ENCODE results near the gene RIT2. TPM values are rescaled to one million over a fixed set of nuclear protein-coding genes. Genes with fewer than 3 reads are reported as not detected.

Gene RIT2
- total RNA-seq, 1 experiment from 2014 or later = 1.5 TPM

DNA sequence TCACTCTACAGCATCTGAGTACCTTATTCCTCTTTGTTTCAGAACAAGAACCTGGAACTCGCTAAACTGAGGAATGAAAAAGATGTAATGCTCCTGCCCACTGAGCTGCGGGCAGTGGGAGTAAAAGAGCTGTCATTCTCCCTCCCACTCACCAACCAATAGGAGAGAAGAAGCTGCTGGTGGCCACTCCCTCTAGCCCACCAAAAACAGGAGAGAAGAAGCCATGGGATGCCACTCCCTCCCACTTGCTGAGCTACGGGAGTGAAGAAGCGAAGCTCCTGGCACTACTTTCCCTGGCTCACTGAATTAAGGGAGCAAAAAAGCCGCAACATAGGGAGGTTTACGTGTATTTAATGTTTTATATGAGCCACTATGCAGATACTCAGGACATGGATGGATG is 53.7 kb downstream of the RIT2 start:
- H3K9me3 Mint-ChIP-seq = peaks cover 4% of the 10 kb centered on the region
- ATAC-seq (peak; percentile 90), DNase-seq (ENCODE audit: low spot score) (peak; percentile 10)
- no peaks in the 10 kb centered on the region for H3K27me3 Mint-ChIP-seq (ENCODE audit: low read depth)
- ChIA-PET CTCF (no interaction called here), POLR2A (no interaction called here)
- H3K36me3 Mint-ChIP-seq = peaks cover 3% of the 10 kb centered on the region; the same call in 1 of the 2 replicates
- no peak overlapping the region for H3K27ac Mint-ChIP-seq
- H3K4me3 Mint-ChIP-seq = no peak overlapping the region
- TF ChIP-seq SP1 (CRISPR knock-in tag; conservative IDR thresholded peaks at IDR 0.05) (no peak), PRDM15 (CRISPR knock-in tag; IDR thresholded peaks at IDR 0.05) (no peak), SMAD3 (CRISPR knock-in tag; IDR thresholded peaks at IDR 0.05; ENCODE audit: borderline replicate concordance) (no peak), NR3C1 (CRISPR knock-in tag; conservative IDR thresholded peaks at IDR 0.05; ENCODE audit: low read depth) (no peak), MXD4 (CRISPR knock-in tag; IDR thresholded peaks at IDR 0.05; ENCODE audit: borderline replicate concordance) (no peak), ESRRA (CRISPR knock-in tag; IDR thresholded peaks at IDR 0.05; ENCODE audit: borderline replicate concordance) (no peak), TP53 (CRISPR knock-in tag; IDR thresholded peaks at IDR 0.05) (no peak), TEAD1 (CRISPR knock-in tag; IDR thresholded peaks at IDR 0.05) (no peak), SMAD4 (CRISPR knock-in tag; IDR thresholded peaks at IDR 0.05) (no peak), TEAD4 (CRISPR knock-in tag; IDR thresholded peaks at IDR 0.05) (no peak), ZNF425 (CRISPR knock-in tag; conservative IDR thresholded peaks at IDR 0.05) (no peak), CREM (CRISPR knock-in tag; IDR thresholded peaks at IDR 0.05) (no peak), ZNF121 (CRISPR knock-in tag; IDR thresholded peaks at IDR 0.05) (no peak), MLX (CRISPR knock-in tag; IDR thresholded peaks at IDR 0.05) (no peak), USF2 (CRISPR knock-in tag; IDR thresholded peaks at IDR 0.05) (no peak), ZNF423 (CRISPR knock-in tag; IDR thresholded peaks at IDR 0.05) (no peak)
- TF ChIP-seq, protein P1, sequence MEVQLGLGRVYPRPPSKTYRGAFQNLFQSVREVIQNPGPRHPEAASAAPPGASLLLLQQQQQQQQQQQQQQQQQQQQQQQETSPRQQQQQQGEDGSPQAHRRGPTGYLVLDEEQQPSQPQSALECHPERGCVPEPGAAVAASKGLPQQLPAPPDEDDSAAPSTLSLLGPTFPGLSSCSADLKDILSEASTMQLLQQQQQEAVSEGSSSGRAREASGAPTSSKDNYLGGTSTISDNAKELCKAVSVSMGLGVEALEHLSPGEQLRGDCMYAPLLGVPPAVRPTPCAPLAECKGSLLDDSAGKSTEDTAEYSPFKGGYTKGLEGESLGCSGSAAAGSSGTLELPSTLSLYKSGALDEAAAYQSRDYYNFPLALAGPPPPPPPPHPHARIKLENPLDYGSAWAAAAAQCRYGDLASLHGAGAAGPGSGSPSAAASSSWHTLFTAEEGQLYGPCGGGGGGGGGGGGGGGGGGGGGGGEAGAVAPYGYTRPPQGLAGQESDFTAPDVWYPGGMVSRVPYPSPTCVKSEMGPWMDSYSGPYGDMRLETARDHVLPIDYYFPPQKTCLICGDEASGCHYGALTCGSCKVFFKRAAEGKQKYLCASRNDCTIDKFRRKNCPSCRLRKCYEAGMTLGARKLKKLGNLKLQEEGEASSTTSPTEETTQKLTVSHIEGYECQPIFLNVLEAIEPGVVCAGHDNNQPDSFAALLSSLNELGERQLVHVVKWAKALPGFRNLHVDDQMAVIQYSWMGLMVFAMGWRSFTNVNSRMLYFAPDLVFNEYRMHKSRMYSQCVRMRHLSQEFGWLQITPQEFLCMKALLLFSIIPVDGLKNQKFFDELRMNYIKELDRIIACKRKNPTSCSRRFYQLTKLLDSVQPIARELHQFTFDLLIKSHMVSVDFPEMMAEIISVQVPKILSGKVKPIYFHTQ (CRISPR knock-in tag; IDR thresholded peaks at IDR 0.05) = no peak
- TF ChIP-seq, protein P2, sequence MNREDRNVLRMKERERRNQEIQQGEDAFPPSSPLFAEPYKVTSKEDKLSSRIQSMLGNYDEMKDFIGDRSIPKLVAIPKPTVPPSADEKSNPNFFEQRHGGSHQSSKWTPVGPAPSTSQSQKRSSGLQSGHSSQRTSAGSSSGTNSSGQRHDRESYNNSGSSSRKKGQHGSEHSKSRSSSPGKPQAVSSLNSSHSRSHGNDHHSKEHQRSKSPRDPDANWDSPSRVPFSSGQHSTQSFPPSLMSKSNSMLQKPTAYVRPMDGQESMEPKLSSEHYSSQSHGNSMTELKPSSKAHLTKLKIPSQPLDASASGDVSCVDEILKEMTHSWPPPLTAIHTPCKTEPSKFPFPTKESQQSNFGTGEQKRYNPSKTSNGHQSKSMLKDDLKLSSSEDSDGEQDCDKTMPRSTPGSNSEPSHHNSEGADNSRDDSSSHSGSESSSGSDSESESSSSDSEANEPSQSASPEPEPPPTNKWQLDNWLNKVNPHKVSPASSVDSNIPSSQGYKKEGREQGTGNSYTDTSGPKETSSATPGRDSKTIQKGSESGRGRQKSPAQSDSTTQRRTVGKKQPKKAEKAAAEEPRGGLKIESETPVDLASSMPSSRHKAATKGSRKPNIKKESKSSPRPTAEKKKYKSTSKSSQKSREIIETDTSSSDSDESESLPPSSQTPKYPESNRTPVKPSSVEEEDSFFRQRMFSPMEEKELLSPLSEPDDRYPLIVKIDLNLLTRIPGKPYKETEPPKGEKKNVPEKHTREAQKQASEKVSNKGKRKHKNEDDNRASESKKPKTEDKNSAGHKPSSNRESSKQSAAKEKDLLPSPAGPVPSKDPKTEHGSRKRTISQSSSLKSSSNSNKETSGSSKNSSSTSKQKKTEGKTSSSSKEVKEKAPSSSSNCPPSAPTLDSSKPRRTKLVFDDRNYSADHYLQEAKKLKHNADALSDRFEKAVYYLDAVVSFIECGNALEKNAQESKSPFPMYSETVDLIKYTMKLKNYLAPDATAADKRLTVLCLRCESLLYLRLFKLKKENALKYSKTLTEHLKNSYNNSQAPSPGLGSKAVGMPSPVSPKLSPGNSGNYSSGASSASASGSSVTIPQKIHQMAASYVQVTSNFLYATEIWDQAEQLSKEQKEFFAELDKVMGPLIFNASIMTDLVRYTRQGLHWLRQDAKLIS (CRISPR knock-in tag; IDR thresholded peaks at IDR 0.05; ENCODE audit: borderline replicate concordance) = no peak
- TF ChIP-seq, protein P3, sequence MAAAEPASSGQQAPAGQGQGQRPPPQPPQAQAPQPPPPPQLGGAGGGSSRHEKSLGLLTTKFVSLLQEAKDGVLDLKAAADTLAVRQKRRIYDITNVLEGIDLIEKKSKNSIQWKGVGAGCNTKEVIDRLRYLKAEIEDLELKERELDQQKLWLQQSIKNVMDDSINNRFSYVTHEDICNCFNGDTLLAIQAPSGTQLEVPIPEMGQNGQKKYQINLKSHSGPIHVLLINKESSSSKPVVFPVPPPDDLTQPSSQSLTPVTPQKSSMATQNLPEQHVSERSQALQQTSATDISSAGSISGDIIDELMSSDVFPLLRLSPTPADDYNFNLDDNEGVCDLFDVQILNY (CRISPR knock-in tag; IDR thresholded peaks at IDR 0.05) = no peak
- H3K4me1 Mint-ChIP-seq = peaks cover 14% of the 10 kb centered on the region

All from WTC11 (cell line).